PC-3 (cell line): ENCODE data around the gene ABTB2. TPM values are rescaled to one million over a fixed set of nuclear protein-coding genes. Genes with fewer than 3 reads are reported as not detected.

Source experiments
- ATAC-seq: fragments of 200-7000 bp; cut with Tn5 transposase; 2 replicates; pipeline ENCODE4 v1.9.1; 2020; ENCODE audit warnings: mild to moderate bottlenecking, moderate library complexity
- BruUV-seq: library from RNA; stranded (reverse); fragments of 400-500 nt; replicated peaks from 2 replicates; lab custom pipeline; 2021; lab: Mats Ljungman, UMichigan
- CTCF ChIA-PET: fragments of 300-600 bp; sonication (Branson Sonifier 250); formaldehyde crosslinking; loops from one replicate; lab custom pipeline; 2022; ENCODE audit warnings: antibody characterized with exemption; lab: Charles Lee
- POLR2A ChIA-PET: fragments of 300-600 bp; sonication (Branson Sonifier 250); formaldehyde crosslinking; loops from one replicate; lab custom pipeline; 2022; ENCODE audit warnings: antibody characterized with exemption; ENCODE audit not compliant: unreplicated experiment; lab: Charles Lee
- DNase-seq: peaks from one replicate; pipeline ENCODE4 v3.0.0-alpha.2; 2015
- H2AFZ ChIP-seq: fragments of 300-600 bp; sonication (generic); 2 replicates; pipeline ENCODE4 v1.6.0; 2016; ENCODE audit warnings: antibody characterized with exemption, low read length
- H3F3A ChIP-seq: fragments of 300-600 bp; sonication (generic); one replicate; pipeline ENCODE4 v1.6.0; 2017; ENCODE audit warnings: antibody characterized with exemption, low read length, control low read depth, mild to moderate bottlenecking; ENCODE audit not compliant: unreplicated experiment
- H3K27ac ChIP-seq: fragments of 300-600 bp; sonication (generic); 2 replicates; pipeline ENCODE4 v1.5.1; 2016; ENCODE audit warnings: mild to moderate bottlenecking, low read length
- H3K27me3 ChIP-seq: fragments of 300-600 bp; sonication (generic); 2 replicates; pipeline ENCODE4 v1.6.1; 2016; ENCODE audit warnings: low read length, mixed read lengths
- H3K36me3 ChIP-seq: fragments of 300-600 bp; sonication (generic); 2 replicates; pipeline ENCODE4 v1.6.1; 2016; ENCODE audit warnings: low read depth, mixed run types, low read length, mixed read lengths
- H3K4me1 ChIP-seq: fragments of 300-600 bp; sonication (generic); 2 replicates; pipeline ENCODE4 v1.5.1; 2016; ENCODE audit warnings: low read length; ENCODE audit not compliant: insufficient read depth
- H3K4me2 ChIP-seq: fragments of 300-600 bp; sonication (generic); 2 replicates; pipeline ENCODE4 v1.6.0; 2016; ENCODE audit warnings: low read length
- H3K4me3 ChIP-seq: fragments of 300-600 bp; sonication (generic); 2 replicates; pipeline ENCODE4 v1.5.1; 2016; ENCODE audit warnings: mild to moderate bottlenecking, low read length, mixed read lengths
- H3K79me2 ChIP-seq: fragments of 300-600 bp; sonication (generic); 2 replicates; pipeline ENCODE4 v1.6.1; 2017; ENCODE audit warnings: low read length, mixed read lengths
- H3K9ac ChIP-seq: fragments of 300-600 bp; sonication (generic); 2 replicates; pipeline ENCODE4 v1.6.0; 2016; ENCODE audit warnings: mild to moderate bottlenecking, low read length
- H3K9me2 ChIP-seq: fragments of 300-600 bp; sonication (generic); replicated peaks from 2 replicates; pipeline ENCODE4 v1.6.1; 2016; ENCODE audit warnings: mixed run types, low read length, mixed read lengths
- H3K9me3 ChIP-seq: fragments of 300-600 bp; sonication (generic); 2 replicates; pipeline ENCODE4 v1.6.1; 2016; ENCODE audit warnings: low read length, mixed read lengths
- H4K20me1 ChIP-seq: fragments of 300-600 bp; sonication (generic); 2 replicates; pipeline ENCODE4 v1.6.1; 2016; ENCODE audit warnings: low read length, mixed read lengths
- EZH2 ChIP-seq: fragments of 300-600 bp; sonication (generic); IDR thresholded peaks from one replicate; pipeline ENCODE4 v1.6.1; 2017; ENCODE audit warnings: antibody characterized with exemption, mild to moderate bottlenecking, low read length; ENCODE audit not compliant: unreplicated experiment
- EZH2phosphoT487 ChIP-seq: fragments of 300-600 bp; sonication (generic); IDR thresholded peaks from 2 replicates; pipeline ENCODE4 v1.6.1; 2018; ENCODE audit warnings: mild to moderate bottlenecking, antibody characterized with exemption, low read length, borderline replicate concordance
- intact Hi-C: fragments of 100-400 bp; cut with micrococcal nuclease; formaldehyde crosslinking; loops from 2 replicates; pipeline ENCODE4 v1.9.0; 2023
- total RNA-seq: library from RNA; depleted of rRNA; stranded (reverse); fragments of >200 nt; gene quantifications from 2 replicates; pipeline ENCODE4 v1.2.3, GENCODE V29; 2014
- TF ChIP-seq, protein P1 (sequence below): fragments of 300-600 bp; sonication (generic); conservative IDR thresholded peaks from 2 replicates; pipeline ENCODE4 v1.5.1; 2017; ENCODE audit warnings: antibody characterized with exemption, low read depth, mild to moderate bottlenecking, low read length

ABTB2 gene
- total RNA-seq, 1 experiment from 2014 or later, result 5.2 TPM

DNA sequence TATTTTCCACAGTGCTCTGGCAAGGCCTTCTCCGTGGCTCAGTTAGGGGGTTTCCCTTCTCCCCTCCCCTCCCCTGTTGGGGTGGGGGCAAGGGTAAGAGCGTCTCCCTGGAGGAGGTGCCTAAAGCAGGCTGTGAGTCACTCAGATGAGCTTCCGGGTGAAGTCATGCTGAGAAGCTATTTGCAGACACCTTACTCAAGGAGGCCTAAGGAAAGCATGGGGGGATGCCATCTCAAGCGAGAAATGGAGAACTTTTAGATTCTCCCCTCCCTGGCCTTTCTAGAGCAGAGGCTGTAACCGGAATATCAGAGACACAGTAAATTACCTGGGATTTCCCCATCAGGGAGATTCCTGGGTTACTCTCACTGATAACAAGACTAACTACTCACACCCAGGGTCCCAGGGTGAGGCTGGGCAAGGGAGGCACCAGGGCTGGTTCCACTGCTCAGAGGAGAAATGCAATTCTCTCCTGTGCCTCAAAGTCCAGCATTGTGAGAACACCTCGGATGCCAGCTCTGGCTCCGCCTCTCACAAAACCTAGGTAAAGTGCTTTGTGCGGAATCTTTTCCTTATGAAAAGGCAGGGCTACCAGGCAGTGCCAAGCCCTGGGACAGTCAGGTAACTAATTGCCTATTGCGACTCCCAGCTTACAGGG, 123.6 kb downstream of the ABTB2 start:
- no peaks in the 10 kb centered on the region for H3K9me3 ChIP-seq
- H3K9ac ChIP-seq, result peak overlapping the region; percentile 52
- peaks cover 10% of the 10 kb centered on the region for H3K4me1 ChIP-seq
- H2AFZ ChIP-seq, result peak overlapping the region; percentile 70; the same call in 1 of the 2 replicates
- H4K20me1 ChIP-seq, result no peaks in the 10 kb centered on the region
- no peaks in the 10 kb centered on the region for H3K27me3 ChIP-seq
- ChIA-PET POLR2A (interaction anchor here (0.6 to 0.7 kb wide), 2 partner anchors 24 to 29 kb away, joined by 3 to 4 read pairs; no protein-coding TSS in a partner anchor), CTCF (no interaction called here)
- no peaks in the 10 kb centered on the region for H3K36me3 ChIP-seq
- TF ChIP-seq, protein P1, sequence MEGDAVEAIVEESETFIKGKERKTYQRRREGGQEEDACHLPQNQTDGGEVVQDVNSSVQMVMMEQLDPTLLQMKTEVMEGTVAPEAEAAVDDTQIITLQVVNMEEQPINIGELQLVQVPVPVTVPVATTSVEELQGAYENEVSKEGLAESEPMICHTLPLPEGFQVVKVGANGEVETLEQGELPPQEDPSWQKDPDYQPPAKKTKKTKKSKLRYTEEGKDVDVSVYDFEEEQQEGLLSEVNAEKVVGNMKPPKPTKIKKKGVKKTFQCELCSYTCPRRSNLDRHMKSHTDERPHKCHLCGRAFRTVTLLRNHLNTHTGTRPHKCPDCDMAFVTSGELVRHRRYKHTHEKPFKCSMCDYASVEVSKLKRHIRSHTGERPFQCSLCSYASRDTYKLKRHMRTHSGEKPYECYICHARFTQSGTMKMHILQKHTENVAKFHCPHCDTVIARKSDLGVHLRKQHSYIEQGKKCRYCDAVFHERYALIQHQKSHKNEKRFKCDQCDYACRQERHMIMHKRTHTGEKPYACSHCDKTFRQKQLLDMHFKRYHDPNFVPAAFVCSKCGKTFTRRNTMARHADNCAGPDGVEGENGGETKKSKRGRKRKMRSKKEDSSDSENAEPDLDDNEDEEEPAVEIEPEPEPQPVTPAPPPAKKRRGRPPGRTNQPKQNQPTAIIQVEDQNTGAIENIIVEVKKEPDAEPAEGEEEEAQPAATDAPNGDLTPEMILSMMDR, result no peak
- TF ChIP-seq EZH2phosphoT487 (no peak), EZH2 (no peak)
- ATAC-seq (peak; percentile 100), DNase-seq (peak; percentile 78)
- no TSS peak for BruUV-seq
- H3K4me2 ChIP-seq, result peak overlapping the region; percentile 78
- H3K4me3 ChIP-seq, result 0 out of 2 replicates have a peak overlapping the region, but pooled peaks have one; percentile 23
- peak overlapping the region; percentile 65 for H3K27ac ChIP-seq
- no peaks in the 10 kb centered on the region for H3F3A ChIP-seq
- intact Hi-C loops, result no loop called here
- no peaks in the 10 kb centered on the region for H3K9me2 ChIP-seq
- H3K79me2 ChIP-seq, result peaks cover 4% of the 10 kb centered on the region; the same call in 1 of the 2 replicates

DNA sequence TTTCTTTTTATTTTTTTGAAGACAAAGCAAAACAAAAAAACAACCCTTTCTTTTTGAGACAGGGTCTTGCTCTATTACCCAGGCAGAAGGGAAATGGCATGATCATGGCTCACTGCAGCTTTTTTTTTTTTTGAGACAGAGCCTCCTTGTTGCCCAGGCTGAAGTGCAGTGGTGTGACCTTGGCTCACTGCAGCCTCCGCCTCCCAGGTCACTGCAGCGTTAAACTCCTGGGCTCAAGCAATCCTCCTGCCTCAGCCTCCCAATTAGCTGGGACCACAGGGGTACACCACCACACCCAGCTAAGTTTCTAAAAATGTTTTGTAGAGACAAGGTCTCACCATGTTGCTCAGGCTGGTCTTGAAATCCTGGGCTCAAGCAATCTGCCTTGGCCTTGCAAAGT, 124.6 kb downstream of the ABTB2 start:
- Histone ChIP-seq H3K4me1 (peaks cover 10% of the 10 kb centered on the region), H3F3A (no peaks in the 10 kb centered on the region), H3K36me3 (no peaks in the 10 kb centered on the region), H2AFZ (no peak overlapping the region), H3K9me2 (no peaks in the 10 kb centered on the region), H3K27me3 (no peaks in the 10 kb centered on the region), H3K79me2 (peaks cover 4% of the 10 kb centered on the region; the same call in 1 of the 2 replicates), H4K20me1 (no peaks in the 10 kb centered on the region), H3K9ac (no peak overlapping the region), H3K9me3 (no peaks in the 10 kb centered on the region), H3K4me2 (no peak overlapping the region), H3K4me3 (no peak overlapping the region), H3K27ac (no peak overlapping the region)
- no peak for DNase-seq
- ChIA-PET CTCF (no interaction called here), POLR2A (no interaction called here)
- TF ChIP-seq EZH2, result no peak
- intact Hi-C loops, result no loop called here
- no peak for ATAC-seq
- BruUV-seq, result no TSS peak

DNA sequence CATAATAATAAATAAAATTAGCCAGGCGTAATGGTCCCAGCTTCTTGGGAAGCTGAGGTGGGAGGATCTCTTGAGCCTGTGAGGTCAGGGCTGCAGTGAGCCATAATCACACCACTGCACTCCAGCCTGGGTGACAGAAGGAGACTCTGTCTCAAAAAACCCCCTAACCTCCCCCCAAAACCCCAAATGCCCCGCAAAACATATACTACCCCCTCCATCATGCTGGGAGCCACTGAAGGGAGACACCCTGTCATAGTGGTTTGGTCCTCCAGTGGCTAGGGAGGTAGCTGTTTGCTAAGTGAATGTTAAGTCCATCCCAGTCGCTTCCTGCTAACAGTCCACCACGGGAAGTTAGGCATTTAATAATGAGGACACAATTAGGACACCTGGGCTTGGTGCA, 125.0 kb downstream of the ABTB2 start:
- ATAC-seq (no peak), DNase-seq (no peak)
- POLR2A ChIA-PET, result no interaction called here
- Histone ChIP-seq H4K20me1 (no peaks in the 10 kb centered on the region), H3K4me1 (peaks cover 10% of the 10 kb centered on the region), H3K27me3 (no peaks in the 10 kb centered on the region), H3K9me2 (no peaks in the 10 kb centered on the region), H3K9ac (no peak overlapping the region), H3K27ac (no peak overlapping the region), H3K4me3 (no peak overlapping the region), H3K9me3 (no peaks in the 10 kb centered on the region), H3K79me2 (peaks cover 4% of the 10 kb centered on the region; the same call in 1 of the 2 replicates), H3K36me3 (no peaks in the 10 kb centered on the region), H3K4me2 (no peak overlapping the region), H2AFZ (no peak overlapping the region), H3F3A (no peaks in the 10 kb centered on the region)
- CTCF ChIA-PET, result no interaction called here
- BruUV-seq, result no TSS peak
- intact Hi-C loops, result no loop called here
- no peak for TF ChIP-seq EZH2
- TF ChIP-seq, protein P1, result no peak
- TF ChIP-seq EZH2phosphoT487, result no peak
